GM23338 (cell line): ENCODE results near the gene MMP24OS. TPM values are rescaled to one million over a fixed set of nuclear protein-coding genes. Genes with fewer than 3 reads are reported as not detected.

Experiments
- ATAC-seq: fragments of 200-7000 bp; cut with Tn5 transposase; 3 replicates; pipeline ENCODE4 v1.9.1; 2020
- DNase-seq: peaks from one replicate; pipeline ENCODE4 v3.0.0-alpha.2; 2015; ENCODE audit warnings: low spot score
- H2AFZ ChIP-seq: fragments of 200-600 bp; sonication (generic); 2 replicates; pipeline ENCODE4 v1.8.0; 2016; ENCODE audit warnings: antibody characterized with exemption, mild to moderate bottlenecking, moderate library complexity
- H3F3A ChIP-seq: fragments of 200-600 bp; sonication (generic); replicated peaks from 2 replicates; pipeline ENCODE4 v1.8.0; 2017; ENCODE audit warnings: antibody characterized with exemption, mixed run types, low read depth
- H3K27ac ChIP-seq: fragments of 200-600 bp; sonication (generic); 2 replicates; pipeline ENCODE4 v1.6.1; 2016; ENCODE audit warnings: low read depth
- H3K27me3 ChIP-seq: fragments of 200-600 bp; sonication (generic); 2 replicates; pipeline ENCODE4 v1.8.0; 2016; ENCODE audit warnings: mild to moderate bottlenecking, mixed run types, moderate library complexity; ENCODE audit not compliant: insufficient read depth
- H3K36me3 ChIP-seq: fragments of 200-600 bp; sonication (generic); 2 replicates; pipeline ENCODE4 v1.8.0; 2016; ENCODE audit warnings: mild to moderate bottlenecking; ENCODE audit not compliant: insufficient read depth
- H3K4me1 ChIP-seq: fragments of 200-600 bp; sonication (generic); 2 replicates; pipeline ENCODE4 v1.8.0; 2016; ENCODE audit warnings: mild to moderate bottlenecking, moderate library complexity; ENCODE audit not compliant: insufficient read depth
- H3K4me2 ChIP-seq: fragments of 200-600 bp; sonication (generic); 2 replicates; pipeline ENCODE4 v1.7.1; 2017; ENCODE audit warnings: mixed run types
- H3K4me3 ChIP-seq: fragments of 200-600 bp; sonication (generic); 2 replicates; pipeline ENCODE4 v1.6.1; 2016; ENCODE audit warnings: mixed run types
- H3K79me2 ChIP-seq: fragments of 200-600 bp; sonication (generic); replicated peaks from 2 replicates; pipeline ENCODE4 v1.8.0; 2017; ENCODE audit warnings: mild to moderate bottlenecking; ENCODE audit not compliant: insufficient read depth
- H3K9me2 ChIP-seq: fragments of 200-600 bp; sonication (generic); 2 replicates; pipeline ENCODE4 v1.8.0; 2017; ENCODE audit not compliant: insufficient read depth
- H4K20me1 ChIP-seq: fragments of 200-600 bp; sonication (generic); replicated peaks from 2 replicates; pipeline ENCODE4 v1.8.0; 2017; ENCODE audit warnings: mild to moderate bottlenecking; ENCODE audit not compliant: insufficient read depth
- H3K27ac Mint-ChIP-seq: 2 replicates; pipeline ENCODE4 v1.8.0; 2020; ENCODE audit warnings: inconsistent platforms, mild to moderate bottlenecking, moderate library complexity, mixed read lengths
- H3K27me3 Mint-ChIP-seq: 3 replicates; pipeline ENCODE4 v1.8.0; 2022; ENCODE audit warnings: low read depth, mild to moderate bottlenecking, moderate library complexity, mixed read lengths, inconsistent platforms; ENCODE audit not compliant: insufficient read depth, poor library complexity
- H3K36me3 Mint-ChIP-seq: 3 replicates; pipeline ENCODE4 v1.8.0; 2021; ENCODE audit warnings: low read depth, mild to moderate bottlenecking, inconsistent platforms, moderate library complexity, mixed read lengths
- H3K4me1 Mint-ChIP-seq: 3 replicates; pipeline ENCODE4 v1.8.0; 2020; ENCODE audit warnings: mild to moderate bottlenecking, inconsistent platforms, mixed read lengths
- H3K4me3 Mint-ChIP-seq: 3 replicates; pipeline ENCODE4 v1.8.0; 2021; ENCODE audit warnings: moderate library complexity, mild to moderate bottlenecking, inconsistent platforms, mixed read lengths
- H3K9me3 Mint-ChIP-seq: 3 replicates; pipeline ENCODE4 v1.8.0; 2020; ENCODE audit warnings: moderate library complexity, mild to moderate bottlenecking, inconsistent platforms, mixed read lengths
- CREB1 ChIP-seq: fragments of 250-450 bp; sonication (Bioruptor Pico); IDR thresholded peaks from 2 replicates; pipeline ENCODE4 v1.5.0; 2020; ENCODE audit warnings: low read depth, mild to moderate bottlenecking, moderate library complexity
- EZH2 ChIP-seq: fragments of 200-600 bp; sonication (generic); IDR thresholded peaks from one replicate; pipeline ENCODE4 v1.8.0; 2017; ENCODE audit warnings: antibody characterized with exemption, mild to moderate bottlenecking, low read depth; ENCODE audit not compliant: unreplicated experiment
- EZH2phosphoT487 ChIP-seq: fragments of 200-600 bp; sonication (generic); IDR thresholded peaks from one replicate; pipeline ENCODE4 v1.8.1; 2018; ENCODE audit warnings: antibody characterized with exemption; ENCODE audit not compliant: unreplicated experiment
- NANOG ChIP-seq: IDR thresholded peaks from 2 replicates; pipeline ENCODE4 v1.6.1; 2016; ENCODE audit warnings: antibody characterized with exemption, borderline replicate concordance
- POLR2AphosphoS5 ChIP-seq: IDR thresholded peaks from 2 replicates; pipeline ENCODE4 v1.6.1; 2016; ENCODE audit warnings: antibody characterized with exemption, low read depth
- ZNF114 ChIP-seq: fragments of 250-450 bp; sonication (Bioruptor Pico); IDR thresholded peaks from 2 replicates; pipeline ENCODE4 v1.5.0; 2020; ENCODE audit warnings: mild to moderate bottlenecking, moderate library complexity
- ZNF331 ChIP-seq: fragments of 250-450 bp; sonication (Bioruptor Pico); IDR thresholded peaks from 2 replicates; pipeline ENCODE4 v1.5.0; 2020; ENCODE audit warnings: low read depth, mild to moderate bottlenecking, moderate library complexity
- polyA plus RNA-seq: library from polyadenylated mRNA; unstranded; fragments of >200 nt; fragmentation: Nextera tagmentation; extraction: Ambion mirVana; gene quantifications from 2 replicates; pipeline ENCODE4 v1.2.1, GENCODE V29; 2016
- total RNA-seq: library from RNA; depleted of rRNA; stranded (reverse); fragments of >200 nt; shearing (Covaris generic); gene quantifications from 2 replicates; pipeline ENCODE4 v1.2.3, GENCODE V29; 2014
- TF ChIP-seq, protein P1 (sequence below): IDR thresholded peaks from 2 replicates; pipeline ENCODE4 v1.6.1; 2016; ENCODE audit warnings: antibody characterized with exemption
- TF ChIP-seq, protein P2 (sequence below): fragments of 250-450 bp; sonication (Bioruptor Pico); IDR thresholded peaks from 2 replicates; pipeline ENCODE4 v1.5.0; 2020; ENCODE audit warnings: mild to moderate bottlenecking, moderate library complexity
- TF ChIP-seq, protein P3 (sequence below), 2 experiments: fragments of 200-600 bp in 1 of 2; sonication (generic) in 1 of 2; conservative IDR thresholded peaks; 2 replicates each; pipeline versions ENCODE4 v1.5.1 to v1.6.1; 2016 to 2017; ENCODE audit warnings: antibody characterized with exemption in 2 of 2, low read depth in 2 of 2, mild to moderate bottlenecking in 2 of 2, moderate library complexity in 1 of 2

Gene MMP24OS
- total and polyA plus RNA-seq, 2 experiments from 2014 or later, result 10.5 to 25.4 TPM

DNA sequence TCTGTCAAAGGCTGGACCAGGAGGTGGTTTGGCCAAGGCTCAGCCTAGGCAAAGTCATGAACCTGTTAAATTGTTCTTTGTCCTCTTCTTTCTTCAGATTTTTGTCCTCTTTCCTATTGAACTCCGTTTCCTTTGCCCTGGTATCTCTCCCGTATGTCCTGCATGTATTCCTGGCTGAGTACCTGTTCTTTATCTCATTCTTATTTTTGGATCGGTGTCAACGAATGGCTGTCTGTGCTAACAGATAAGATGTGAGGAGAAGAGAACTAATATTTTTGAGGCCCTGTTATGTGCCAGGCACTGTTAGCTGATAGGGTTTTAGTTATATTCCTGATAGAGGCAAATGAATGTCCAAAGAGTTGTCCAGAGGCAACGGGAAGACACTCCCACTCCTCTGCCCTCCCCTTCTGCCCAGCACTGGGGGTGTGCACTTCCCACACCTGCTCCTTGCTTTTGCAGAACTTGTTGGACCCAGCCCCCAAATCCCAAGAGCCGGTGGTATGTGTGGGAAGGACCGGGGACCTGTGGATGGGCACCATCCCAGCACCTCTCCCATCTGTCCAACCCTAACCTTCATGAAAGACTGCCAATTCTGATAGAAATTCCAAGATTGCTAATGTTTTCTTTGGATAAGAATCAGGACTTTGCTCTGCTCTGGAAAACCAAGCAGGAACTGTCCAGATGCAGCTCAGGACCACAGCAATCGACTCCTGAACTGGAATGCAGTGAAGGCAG lies 20.6 kb downstream of the MMP24OS start:
- H4K20me1 ChIP-seq, result no peaks in the 10 kb centered on the region
- peaks cover 14% of the 10 kb centered on the region for H3F3A ChIP-seq
- H3K4me3 ChIP-seq, result no peak overlapping the region
- DNase-seq, result no peak
- H3K27ac ChIP-seq, result no peak overlapping the region
- no peak for ATAC-seq
- H3K36me3 ChIP-seq, result no peaks in the 10 kb centered on the region
- no peaks in the 10 kb centered on the region for H3K27me3 ChIP-seq
- peaks cover 2% of the 10 kb centered on the region; the same call in 1 of the 2 replicates for H3K9me2 ChIP-seq
- H3K79me2 ChIP-seq, result no peaks in the 10 kb centered on the region
- H3K4me1 Mint-ChIP-seq, result peaks cover 31% of the 10 kb centered on the region
- no peak overlapping the region for H3K4me3 Mint-ChIP-seq
- H3K27ac Mint-ChIP-seq, result no peak overlapping the region
- H2AFZ ChIP-seq, result no peak overlapping the region
- H3K4me1 ChIP-seq, result peaks cover 32% of the 10 kb centered on the region
- no peaks in the 10 kb centered on the region for H3K36me3 Mint-ChIP-seq
- H3K9me3 Mint-ChIP-seq, result no peaks in the 10 kb centered on the region
- peaks cover 2% of the 10 kb centered on the region for H3K27me3 Mint-ChIP-seq
- TF ChIP-seq EZH2 (no peak), EZH2phosphoT487 (no peak), CREB1 (CRISPR knock-in tag) (no peak), ZNF331 (CRISPR knock-in tag) (no peak), NANOG (no peak), ZNF114 (CRISPR knock-in tag) (no peak), POLR2AphosphoS5 (no peak)
- TF ChIP-seq, protein P1, sequence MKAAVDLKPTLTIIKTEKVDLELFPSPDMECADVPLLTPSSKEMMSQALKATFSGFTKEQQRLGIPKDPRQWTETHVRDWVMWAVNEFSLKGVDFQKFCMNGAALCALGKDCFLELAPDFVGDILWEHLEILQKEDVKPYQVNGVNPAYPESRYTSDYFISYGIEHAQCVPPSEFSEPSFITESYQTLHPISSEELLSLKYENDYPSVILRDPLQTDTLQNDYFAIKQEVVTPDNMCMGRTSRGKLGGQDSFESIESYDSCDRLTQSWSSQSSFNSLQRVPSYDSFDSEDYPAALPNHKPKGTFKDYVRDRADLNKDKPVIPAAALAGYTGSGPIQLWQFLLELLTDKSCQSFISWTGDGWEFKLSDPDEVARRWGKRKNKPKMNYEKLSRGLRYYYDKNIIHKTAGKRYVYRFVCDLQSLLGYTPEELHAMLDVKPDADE, result no peak
- TF ChIP-seq, protein P2, sequence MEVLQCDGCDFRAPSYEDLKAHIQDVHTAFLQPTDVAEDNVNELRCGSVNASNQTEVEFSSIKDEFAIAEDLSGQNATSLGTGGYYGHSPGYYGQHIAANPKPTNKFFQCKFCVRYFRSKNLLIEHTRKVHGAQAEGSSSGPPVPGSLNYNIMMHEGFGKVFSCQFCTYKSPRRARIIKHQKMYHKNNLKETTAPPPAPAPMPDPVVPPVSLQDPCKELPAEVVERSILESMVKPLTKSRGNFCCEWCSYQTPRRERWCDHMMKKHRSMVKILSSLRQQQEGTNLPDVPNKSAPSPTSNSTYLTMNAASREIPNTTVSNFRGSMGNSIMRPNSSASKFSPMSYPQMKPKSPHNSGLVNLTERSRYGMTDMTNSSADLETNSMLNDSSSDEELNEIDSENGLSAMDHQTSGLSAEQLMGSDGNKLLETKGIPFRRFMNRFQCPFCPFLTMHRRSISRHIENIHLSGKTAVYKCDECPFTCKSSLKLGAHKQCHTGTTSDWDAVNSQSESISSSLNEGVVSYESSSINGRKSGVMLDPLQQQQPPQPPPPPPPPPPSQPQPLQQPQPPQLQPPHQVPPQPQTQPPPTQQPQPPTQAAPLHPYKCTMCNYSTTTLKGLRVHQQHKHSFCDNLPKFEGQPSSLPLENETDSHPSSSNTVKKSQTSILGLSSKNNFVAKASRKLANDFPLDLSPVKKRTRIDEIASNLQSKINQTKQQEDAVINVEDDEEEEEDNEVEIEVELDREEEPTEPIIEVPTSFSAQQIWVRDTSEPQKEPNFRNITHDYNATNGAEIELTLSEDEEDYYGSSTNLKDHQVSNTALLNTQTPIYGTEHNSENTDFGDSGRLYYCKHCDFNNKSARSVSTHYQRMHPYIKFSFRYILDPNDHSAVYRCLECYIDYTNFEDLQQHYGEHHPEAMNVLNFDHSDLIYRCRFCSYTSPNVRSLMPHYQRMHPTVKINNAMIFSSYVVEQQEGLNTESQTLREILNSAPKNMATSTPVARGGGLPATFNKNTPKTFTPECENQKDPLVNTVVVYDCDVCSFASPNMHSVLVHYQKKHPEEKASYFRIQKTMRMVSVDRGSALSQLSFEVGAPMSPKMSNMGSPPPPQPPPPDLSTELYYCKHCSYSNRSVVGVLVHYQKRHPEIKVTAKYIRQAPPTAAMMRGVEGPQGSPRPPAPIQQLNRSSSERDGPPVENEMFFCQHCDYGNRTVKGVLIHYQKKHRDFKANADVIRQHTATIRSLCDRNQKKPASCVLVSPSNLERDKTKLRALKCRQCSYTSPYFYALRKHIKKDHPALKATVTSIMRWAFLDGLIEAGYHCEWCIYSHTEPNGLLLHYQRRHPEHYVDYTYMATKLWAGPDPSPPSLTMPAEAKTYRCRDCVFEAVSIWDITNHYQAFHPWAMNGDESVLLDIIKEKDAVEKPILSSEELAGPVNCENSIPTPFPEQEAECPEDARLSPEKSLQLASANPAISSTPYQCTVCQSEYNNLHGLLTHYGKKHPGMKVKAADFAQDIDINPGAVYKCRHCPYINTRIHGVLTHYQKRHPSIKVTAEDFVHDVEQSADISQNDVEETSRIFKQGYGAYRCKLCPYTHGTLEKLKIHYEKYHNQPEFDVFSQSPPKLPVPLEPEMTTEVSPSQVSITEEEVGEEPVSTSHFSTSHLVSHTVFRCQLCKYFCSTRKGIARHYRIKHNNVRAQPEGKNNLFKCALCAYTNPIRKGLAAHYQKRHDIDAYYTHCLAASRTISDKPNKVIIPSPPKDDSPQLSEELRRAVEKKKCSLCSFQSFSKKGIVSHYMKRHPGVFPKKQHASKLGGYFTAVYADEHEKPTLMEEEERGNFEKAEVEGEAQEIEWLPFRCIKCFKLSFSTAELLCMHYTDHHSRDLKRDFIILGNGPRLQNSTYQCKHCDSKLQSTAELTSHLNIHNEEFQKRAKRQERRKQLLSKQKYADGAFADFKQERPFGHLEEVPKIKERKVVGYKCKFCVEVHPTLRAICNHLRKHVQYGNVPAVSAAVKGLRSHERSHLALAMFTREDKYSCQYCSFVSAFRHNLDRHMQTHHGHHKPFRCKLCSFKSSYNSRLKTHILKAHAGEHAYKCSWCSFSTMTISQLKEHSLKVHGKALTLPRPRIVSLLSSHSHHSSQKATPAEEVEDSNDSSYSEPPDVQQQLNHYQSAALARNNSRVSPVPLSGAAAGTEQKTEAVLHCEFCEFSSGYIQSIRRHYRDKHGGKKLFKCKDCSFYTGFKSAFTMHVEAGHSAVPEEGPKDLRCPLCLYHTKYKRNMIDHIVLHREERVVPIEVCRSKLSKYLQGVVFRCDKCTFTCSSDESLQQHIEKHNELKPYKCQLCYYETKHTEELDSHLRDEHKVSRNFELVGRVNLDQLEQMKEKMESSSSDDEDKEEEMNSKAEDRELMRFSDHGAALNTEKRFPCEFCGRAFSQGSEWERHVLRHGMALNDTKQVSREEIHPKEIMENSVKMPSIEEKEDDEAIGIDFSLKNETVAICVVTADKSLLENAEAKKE (CRISPR knock-in tag), result no peak
- TF ChIP-seq, protein P3, sequence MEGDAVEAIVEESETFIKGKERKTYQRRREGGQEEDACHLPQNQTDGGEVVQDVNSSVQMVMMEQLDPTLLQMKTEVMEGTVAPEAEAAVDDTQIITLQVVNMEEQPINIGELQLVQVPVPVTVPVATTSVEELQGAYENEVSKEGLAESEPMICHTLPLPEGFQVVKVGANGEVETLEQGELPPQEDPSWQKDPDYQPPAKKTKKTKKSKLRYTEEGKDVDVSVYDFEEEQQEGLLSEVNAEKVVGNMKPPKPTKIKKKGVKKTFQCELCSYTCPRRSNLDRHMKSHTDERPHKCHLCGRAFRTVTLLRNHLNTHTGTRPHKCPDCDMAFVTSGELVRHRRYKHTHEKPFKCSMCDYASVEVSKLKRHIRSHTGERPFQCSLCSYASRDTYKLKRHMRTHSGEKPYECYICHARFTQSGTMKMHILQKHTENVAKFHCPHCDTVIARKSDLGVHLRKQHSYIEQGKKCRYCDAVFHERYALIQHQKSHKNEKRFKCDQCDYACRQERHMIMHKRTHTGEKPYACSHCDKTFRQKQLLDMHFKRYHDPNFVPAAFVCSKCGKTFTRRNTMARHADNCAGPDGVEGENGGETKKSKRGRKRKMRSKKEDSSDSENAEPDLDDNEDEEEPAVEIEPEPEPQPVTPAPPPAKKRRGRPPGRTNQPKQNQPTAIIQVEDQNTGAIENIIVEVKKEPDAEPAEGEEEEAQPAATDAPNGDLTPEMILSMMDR (conservative IDR thresholded peaks at IDR 0.05; ENCODE audit: low read depth in 2 of 2), result no peak
- no peak overlapping the region for H3K4me2 ChIP-seq
